Cerebellar cortex (tissue), 1 donor: ENCODE results near the gene TJP1.
"Not testable (repeated sequence)": the region's sequence is repeated elsewhere in the genome, so short reads cannot be mapped to it uniquely, and the experiment has no call there.

Source experiments
- DNase-seq: peaks from one replicate; pipeline ENCODE4 v3.0.0-alpha.2; 2015; ENCODE audit warnings: low spot score

TJP1 gene

DNA sequence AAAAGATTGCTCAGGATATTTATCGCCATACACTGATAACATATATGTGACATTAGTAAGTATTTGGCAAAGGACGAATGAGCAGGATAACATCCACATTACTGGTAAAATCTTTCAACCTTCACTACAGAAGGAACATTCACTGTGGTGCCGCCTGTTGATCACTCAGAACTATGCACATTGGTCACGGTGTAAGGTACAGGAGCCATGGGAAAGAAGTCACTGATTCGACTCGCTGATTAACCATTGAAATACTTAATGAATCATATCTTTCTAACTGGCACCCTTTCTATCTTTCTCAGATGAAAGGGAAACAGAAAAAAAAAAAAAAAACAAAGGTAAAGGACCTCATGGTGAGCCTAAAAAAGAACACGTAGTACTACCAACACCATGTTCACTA, 68.8 kb downstream of the TJP1 start:
- DNase-seq: no peak

DNA sequence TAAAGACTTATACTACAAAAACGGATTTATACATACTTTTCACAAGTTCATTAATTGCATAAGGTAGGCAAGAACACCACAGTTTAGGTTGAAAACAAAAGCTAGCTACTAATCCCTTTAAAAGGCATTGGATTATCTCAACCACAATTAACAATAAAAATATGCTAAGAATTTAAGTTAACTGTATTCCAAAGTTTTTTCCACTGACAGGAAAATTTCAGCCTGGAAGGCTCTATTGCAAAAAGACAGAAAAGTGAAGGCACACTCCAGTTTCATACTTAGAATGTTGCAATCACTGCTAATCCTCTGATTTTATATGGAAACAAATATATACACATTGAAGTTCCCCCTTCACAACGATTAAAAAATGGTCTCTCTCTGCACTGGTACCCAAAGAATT, 71.5 kb downstream of the TJP1 start:
- DNase-seq: no peak

DNA sequence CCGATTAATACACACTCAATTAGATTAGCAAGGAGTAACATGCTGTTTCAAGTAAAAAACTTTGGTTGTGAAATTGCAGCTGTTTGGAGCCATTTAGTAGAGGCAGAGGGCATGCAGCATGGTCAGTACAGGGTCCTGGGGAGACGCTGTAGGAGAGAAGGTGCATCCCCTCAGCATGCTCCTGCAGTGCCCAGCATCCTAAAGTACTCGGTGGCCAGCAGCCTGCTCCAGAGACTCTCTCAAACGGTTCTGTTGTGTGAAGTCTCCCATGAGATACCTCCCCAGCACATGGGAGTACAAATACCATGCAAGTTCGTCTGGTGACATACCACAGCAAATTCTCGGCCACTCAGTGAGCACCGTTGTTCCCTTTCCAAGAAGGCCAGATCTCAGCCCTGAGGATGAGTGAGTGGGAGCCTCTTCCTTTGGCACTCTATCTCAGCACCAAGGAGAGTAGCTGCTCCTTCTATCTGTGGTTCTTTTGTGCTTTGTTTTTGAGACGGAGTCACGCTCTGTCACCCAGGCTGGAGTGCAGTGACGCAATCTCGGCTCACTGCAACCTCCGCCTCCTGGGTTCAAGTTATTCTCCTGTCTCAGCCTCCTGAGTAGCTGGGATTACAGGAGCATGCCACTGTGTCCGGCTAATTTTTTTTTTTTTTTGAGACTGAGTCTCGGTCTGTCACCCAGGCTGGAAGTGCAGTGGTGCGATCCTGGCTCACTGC, 72.7 kb downstream of the TJP1 start:
- no peak for DNase-seq

DNA sequence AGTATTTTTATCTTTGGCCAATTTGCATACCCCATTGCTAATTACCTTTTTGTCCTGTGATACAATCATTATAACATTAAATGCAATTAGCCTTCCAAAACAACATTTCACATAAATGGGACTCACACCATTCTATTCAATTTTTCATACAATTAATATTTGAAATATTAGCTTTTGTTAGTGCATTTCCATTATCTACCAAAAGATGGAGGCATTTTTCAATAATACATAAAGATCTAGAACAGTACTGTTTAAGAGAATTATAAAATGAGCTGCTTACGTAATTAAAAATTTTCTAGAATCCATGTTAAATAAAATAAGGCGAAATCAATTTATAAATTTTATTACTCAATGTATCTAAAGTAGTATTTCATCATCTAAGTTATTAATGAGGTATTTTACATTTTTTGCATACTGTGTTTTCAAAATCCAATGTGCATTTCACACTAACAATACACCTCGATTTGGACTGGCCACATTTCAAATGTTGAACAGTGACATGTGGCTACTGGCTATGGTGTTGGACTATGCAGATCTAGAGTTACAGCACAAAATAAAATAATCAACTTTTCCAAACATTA, 74.3 kb downstream of the TJP1 start:
- peak; percentile 25 for DNase-seq

DNA sequence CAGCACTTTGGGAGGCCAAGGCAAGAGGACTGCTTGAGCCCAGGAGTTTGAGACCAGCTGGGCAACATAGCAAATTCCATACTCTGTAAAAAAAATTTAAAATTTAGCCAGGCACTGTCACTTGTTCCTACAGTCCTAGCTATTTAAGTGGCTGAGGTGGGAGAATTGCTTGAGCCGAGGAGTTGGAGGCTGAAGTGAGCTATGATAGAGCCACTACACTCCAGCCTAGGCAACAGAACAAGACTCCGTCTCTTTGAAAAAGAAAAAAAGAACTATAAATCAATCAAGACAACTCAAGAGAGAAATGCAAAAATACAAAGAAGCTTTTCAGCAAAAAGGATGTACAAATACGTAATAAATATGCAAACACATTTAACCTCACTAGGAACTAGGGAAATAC, 78.8 kb downstream of the TJP1 start:
- DNase-seq: no peak

DNA sequence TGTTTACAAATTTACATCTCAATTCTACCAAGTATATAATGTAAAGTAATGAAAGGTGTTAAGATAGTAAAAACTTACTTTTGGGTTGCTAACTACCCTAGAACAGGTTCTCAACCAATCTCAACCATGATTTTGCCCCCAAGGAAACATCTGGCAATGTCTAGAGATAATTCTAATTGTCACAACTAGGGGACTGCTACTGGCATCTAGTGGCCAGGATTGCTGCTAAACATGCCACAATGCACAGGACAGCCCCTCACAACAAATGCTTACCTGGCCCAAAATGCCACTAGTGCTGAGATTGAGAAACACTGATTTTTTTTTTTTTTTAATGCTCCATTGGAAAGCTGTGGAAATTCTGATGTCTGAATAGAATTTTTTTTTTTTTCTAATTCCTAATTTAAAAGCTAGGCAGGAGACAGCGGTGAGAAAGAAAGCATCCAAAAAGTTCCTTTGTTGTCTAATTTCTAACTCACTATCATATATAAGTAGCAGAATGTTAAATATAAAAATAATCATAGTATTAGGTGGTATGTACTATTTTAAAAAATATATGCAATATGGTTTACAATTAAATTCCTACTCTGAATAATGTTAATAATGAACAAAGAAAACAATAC, 81.5 kb downstream of the TJP1 start:
- no peak for DNase-seq

DNA sequence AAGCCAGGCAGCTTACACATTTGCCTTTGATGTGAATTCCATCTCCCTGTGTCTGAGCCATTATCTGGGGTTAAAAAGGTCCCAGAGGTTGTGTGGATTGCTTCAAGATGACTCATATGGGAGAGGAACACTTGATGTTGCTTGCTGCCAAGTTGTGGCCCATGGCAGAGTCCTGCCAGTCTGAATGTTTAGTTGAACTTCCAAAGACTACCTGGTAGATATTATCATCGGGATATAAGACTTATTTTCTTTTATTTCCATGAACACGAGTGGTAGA, 85.6 kb downstream of the TJP1 start:
- DNase-seq: no peak

DNA sequence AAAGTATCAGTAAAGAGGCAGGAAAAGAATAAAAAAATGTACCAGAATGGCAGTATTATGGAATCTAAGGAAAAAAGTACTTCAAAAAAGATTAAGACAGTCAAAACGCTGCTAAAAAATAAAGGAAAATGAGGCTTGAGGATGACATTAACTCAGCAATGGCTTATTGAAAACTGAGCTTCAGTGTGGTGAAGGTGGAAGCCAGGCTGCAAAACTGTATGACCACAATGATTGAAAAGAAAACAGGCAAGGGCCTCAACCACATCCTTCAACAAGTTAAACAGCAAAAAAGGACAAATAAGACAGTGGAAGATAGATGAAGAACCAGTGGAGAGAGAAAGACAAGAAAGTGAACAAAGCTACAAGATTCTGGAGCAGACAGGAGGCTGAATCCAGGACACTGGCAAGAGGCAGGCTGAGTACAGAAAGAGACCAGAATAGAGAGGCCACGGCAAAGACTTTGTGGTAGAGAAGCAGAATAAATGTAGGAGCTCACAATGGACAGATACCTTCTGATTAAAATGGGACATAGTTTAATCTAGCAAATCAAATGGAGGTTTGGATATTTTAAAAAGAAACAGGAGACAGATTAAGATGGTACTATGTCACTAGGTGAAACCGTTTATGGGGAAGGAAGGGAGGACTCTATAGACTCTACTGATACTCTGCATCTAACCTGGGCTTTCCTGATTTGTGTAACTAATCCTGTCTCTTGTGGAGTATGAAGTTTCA, 86.1 kb downstream of the TJP1 start:
- no peak for DNase-seq

DNA sequence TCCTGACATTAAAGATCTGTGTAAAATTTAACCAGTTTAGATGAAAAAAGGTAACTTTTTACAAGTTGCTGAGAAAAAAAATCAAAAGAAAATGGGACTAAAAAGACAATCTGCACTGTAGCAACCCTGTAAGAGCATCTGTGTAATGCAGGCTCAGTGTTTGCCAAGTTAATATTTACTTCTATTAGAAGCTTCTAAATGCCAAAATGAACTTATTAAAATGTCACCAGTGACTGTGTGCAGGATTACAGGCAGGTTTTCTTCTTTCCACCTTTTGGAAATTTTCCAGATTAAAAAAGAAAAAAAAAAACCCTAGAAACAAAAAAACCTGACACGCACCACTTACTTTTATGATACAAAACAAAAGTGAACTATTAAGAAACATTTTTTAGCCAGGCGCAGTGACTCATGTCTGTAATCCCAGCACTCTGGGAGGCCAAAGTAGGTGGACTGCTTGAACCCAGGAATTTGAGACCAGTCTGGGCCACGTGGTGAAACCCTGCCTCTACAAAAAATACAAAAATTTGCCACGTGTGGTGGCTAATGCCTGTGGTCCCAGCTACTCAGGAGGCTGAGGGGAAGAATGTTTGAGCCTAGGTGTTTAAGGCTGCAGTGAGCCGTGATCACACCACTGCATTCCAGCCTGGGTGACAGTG, 87.2 kb downstream of the TJP1 start:
- DNase-seq: no peak

DNA sequence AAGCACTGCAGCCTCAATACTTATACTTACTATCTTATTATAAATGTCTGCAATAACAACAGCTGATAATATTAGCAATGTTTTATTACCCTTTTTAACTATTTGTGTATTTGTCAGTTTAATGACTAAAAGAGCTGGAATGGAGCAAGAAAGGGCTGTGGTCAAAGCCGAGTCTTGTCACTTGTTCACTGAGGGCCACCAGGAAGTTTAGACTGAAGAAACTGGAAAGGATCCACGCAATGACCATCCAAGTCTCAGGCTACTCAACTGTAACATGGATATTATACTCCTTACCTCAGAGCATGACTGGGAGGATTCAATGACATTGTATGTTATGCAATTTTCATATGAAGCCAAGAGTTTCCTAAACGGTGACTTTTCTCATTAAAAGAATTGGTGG, 90.4 kb downstream of the TJP1 start:
- DNase-seq: no peak

DNA sequence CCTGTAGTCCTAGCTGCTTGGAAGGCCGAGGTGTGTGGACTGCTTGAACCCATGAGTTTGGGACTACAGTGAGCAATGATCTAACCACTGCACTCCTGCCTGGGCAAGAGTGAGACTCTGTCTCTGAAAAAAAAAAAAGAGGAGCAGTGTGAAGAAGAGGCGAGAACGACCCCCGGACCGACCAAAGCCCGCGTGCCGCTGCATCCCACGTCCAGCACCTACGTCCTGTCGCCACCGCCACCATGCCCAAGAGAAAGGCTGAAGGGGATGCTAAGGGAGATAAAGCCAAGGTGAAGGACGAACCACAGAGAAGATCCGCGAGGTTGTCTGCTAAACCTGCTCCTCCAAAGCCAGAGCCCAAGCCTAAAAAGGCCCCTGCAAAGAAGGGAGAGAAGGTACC, 91.8 kb downstream of the TJP1 start:
- DNase-seq: not testable (repeated sequence)

DNA sequence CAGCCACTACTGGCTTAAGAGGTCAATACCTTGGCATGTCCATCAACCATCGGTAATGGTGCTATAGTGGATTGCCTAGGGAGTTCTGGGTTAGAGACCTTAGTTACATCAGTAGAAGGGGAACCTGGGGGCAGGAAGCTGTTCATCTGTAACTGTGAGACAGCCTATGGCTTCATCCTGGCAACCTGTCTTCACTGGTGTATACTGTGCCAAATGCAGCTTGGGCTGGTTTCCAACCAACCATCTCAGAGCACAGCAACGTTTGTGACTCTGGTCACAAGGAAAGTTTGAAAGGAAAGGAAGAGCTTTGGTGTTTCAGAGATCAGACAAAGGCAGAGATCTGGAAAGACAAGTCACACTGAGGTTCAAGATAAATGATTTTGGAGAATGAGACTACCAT, 93.8 kb downstream of the TJP1 start:
- DNase-seq: no peak

DNA sequence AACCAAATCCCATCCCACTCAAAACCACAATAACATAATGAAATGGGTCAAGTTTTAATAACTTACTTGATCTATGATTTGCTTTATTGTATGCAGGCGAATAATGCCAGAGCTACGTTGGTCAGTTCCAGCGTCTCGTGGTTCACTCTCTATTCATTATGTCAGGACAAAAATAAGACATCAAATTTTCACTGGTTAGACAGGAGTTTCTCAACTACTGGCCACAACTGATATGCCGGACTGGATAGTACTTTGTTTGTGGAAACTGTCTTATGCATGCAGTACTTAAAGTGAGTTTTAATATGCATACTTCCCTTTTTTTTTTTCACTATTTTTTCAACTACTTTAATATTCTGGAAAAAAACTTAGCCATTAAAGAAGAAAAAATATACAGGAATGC, 94.4 kb downstream of the TJP1 start:
- DNase-seq: no peak

DNA sequence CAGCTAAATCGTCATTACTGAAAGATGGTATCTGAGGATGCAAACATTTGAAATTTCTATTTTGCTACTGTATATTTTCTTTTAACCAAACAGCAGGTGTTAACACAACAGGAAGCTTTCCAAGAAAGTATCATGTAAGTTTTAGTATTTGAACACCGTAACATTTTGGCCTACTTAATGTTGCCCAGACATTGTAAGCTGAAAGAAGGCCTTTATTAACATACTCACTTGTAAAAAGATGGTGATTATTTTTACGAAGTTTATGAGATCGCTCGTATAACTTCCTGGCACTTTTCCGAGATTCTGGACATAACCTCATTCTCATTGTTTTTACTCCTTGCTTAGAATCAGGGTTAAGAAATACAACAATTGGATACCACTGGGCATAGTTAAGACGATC, 95.7 kb downstream of the TJP1 start:
- no peak for DNase-seq

DNA sequence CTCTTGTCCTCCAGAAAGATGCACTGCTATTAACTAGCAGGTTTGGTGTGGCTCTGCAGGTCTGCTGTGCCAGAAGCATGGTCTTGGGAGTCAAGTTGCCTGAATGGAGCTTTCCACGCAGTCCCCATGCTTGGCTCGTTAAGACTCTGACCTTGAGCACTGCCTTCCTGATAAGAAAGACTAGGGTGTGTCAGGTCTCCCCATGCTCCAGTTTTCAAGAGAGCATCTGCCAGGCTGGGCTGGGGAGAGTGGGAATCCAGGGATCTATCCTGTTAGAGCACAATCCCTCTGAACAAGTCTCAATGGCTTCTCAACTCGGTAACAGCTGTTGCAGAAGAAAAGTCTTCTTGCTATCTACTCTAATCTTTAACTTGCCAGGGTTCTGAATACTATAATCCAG, 98.2 kb downstream of the TJP1 start:
- no peak for DNase-seq

DNA sequence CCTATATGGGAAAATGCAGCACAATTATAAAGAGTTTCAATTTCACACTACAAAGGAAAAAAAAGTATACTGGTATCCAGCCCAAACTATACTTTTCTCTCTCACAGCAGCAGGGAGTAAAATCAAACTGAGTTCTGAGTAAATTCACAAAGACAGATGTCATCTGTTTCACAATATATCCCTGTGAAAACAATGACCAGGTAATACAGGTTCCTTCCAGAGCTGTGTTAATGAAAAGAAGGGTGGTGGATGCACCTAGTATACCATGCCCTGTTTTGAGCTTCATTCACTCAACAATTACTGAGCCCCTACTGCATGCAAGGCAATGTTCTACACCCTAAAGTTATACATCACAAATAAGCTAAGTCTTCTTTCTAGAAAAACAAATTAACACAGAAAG, 108.5 kb downstream of the TJP1 start:
- DNase-seq: no peak

DNA sequence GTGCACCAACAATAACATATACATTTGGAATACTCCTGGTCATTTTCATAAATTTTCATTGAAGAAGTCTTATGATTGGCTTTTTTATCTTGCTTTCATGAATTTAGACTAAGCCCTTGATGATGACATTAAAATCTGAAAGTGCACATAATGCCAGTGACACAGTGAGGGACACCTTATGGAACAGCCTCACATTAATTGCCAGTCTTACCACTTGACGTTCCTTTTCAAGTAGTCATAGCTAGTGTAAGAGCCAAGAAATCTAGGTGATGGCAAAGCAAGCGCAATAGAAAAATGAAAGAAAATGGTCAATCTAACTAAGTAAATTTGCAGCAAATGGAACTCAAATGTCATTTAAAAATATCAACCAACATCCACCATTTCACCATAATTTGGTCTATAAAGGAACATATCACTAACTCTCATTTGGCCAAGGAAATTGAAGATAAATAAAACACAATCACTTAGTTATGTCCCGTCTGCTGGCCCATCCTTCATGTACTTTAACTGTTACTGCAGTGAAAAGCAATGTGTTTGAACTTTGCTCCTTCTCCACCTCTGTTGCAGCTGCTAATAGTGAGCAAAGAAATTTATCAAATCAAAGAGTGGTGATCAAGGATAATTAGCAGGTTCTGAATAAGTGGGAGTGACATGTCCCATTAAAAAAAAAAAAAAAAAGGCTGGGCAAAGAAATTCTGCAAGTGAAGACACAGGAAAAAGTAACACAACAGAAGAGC, 110.0 kb downstream of the TJP1 start:
- DNase-seq: no peak

DNA sequence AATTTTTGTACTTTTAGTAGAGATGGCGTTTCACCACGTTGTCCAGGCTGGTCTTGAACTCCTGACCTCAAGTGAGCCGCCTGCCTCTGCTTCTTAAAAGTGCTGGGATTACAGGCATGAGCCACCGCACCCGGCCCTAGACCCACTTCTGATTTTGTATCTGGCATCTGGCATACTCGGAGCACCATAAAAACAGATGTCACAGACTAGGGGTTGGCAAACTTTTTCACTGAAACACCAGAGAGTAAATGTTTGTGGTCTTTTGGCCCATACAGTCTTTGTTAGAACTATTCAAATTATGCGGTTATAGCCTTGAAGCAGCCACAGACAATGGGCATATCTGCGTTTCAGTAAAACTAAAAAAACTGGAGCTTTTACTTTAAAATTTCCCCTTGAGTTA, 110.7 kb downstream of the TJP1 start:
- DNase-seq: no peak

DNA sequence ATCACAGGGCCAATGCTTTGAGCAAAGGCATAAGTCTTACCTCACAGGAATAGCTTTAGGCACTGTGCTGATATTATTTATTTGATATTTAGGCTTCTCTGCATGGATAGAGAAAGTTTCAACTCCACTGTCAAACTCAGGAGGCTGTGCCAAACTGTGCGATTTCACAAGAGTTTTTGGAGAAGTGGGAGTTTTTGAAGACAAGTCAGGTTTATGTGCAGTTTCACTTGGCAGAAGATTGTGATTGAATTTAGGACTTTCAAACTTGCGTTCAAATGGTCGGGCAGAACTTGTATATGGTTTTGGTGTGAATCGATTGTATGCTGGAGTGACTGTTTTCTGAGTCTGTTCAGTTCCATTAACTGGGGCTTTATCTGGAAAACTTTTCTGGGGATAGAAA, 113.7 kb downstream of the TJP1 start:
- no peak for DNase-seq

DNA sequence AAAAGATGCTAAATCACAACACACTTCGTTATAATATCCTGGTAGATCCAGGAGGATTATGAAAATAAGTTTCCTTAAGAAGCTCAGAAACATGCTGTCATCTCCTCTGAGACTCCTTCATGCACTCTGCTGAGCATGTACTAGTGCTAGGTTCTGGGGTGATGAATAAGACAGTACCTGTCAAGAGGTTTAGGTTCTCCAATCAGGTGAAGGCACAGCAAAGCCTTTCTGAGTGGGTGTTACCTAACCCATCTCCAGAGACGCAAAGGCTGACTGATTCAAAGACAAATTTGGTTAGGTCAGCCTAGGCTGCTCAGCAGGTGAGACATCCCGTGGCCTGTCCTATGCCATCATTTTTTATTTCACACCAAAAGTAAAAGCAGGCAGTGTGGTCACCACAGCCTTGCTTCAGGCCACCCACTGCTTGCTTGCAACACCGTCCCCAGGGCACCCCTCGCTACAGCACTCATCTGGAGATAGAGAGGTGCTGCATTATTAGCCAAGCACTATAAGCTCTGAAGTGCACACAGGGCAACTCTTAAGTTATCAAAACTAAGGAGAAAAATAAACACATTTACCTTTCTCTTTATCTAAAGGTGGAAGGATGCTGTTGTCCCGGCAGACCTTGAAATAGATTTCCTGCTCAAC, 117.2 kb downstream of the TJP1 start:
- no peak for DNase-seq

DNA sequence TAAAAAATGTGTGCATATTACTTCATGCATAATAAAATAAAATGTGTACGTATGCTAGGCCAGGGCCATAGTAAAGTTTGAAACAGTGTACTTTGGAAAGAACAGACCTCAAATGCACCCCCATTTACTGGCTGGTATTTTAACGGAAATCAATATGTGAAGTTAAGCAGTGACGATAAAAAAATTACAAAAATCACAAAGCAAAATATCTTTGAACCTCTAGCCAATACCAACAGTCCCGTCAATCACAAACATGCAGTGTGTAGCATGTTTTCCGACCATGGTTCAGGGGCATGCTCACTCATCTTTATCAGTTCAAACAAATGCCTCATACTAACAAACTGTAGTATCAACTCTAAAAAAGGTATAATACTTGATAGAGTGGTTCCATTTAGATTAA, 121.1 kb downstream of the TJP1 start:
- DNase-seq: no peak

DNA sequence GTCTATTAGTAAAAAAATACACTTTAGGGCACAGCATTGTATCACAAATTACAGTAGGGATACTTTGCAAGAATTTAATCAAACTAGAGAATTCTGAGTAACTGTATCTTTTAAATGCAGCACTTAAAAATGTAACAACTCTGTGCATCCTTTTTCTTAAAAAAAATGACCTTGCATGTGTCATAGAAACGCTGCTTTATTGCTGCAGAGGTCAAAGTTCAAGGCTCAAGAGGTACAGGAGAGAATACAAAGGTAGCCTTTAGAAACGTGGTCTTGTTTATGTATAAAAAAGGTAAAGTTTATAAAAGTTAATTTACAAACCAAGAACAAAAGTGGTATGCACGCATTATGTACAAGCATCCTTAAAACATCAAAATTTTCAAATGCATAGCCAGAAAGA, 122.0 kb downstream of the TJP1 start:
- DNase-seq: no peak
